Heart left ventricle (tissue), 16 donors: Measurements from ENCODE around the gene LILRA1. TPM values are rescaled to one million over a fixed set of nuclear protein-coding genes. Genes with fewer than 3 reads are reported as not detected.
"Not testable (repeated sequence)": the region's sequence is repeated elsewhere in the genome, so short reads cannot be mapped to it uniquely, and the experiment has no call there.

ENCODE experiments used
- ATAC-seq, 4 donors: fragments of 200-7000 bp; cut with Tn5 transposase; one replicate each; pipeline ENCODE4 v1.9.1; 2020 to 2022; ENCODE audit warnings: moderate library complexity in 4 of 4, mild to moderate bottlenecking in 3 of 4, moderate number of reproducible peaks in 1 of 4
- DNase-seq, 5 donors: peaks; one replicate each; pipeline ENCODE4 v3.0.0-alpha.2; 2020
- H3K27ac ChIP-seq, 12 donors: fragments of 200-600 bp; sonication (generic) in 4 of 12; one replicate each; pipeline versions ENCODE4 v1.5.0 to v1.8.0; 2016 to 2022; ENCODE audit warnings: mild to moderate bottlenecking in 2 of 12
- H3K27me3 ChIP-seq, 9 donors: fragments of 200-600 bp; sonication (generic) in 2 of 9; one replicate each; pipeline versions ENCODE4 v1.5.1 to v1.8.0; 2016 to 2022; ENCODE audit warnings: mild to moderate bottlenecking in 3 of 9
- H3K36me3 ChIP-seq, 9 donors: fragments of 200-600 bp; sonication (generic) in 2 of 9; one replicate each; pipeline versions ENCODE4 v1.5.0 to v1.8.0; 2018 to 2022; ENCODE audit warnings: mild to moderate bottlenecking in 2 of 9
- H3K4me1 ChIP-seq, 12 donors: fragments of 200-600 bp; sonication (generic) in 4 of 12; one replicate each; pipeline versions ENCODE4 v1.5.0 to v1.8.0; 2016 to 2022; ENCODE audit warnings: mild to moderate bottlenecking in 3 of 12
- H3K4me3 ChIP-seq, 12 donors: fragments of 200-600 bp; sonication (generic) in 4 of 12; one replicate each; pipeline versions ENCODE4 v1.5.0 to v1.8.0; 2017 to 2022; ENCODE audit warnings: mild to moderate bottlenecking in 9 of 12, moderate library complexity in 4 of 12
- H3K9me3 ChIP-seq, 12 donors: fragments of 200-600 bp; sonication (generic) in 4 of 12; one replicate each; pipeline versions ENCODE4 v1.5.0 to v1.8.0; 2016 to 2022; ENCODE audit warnings: mild to moderate bottlenecking in 1 of 12
- POLR2A ChIP-seq, 2 donors: fragments of 450-650 bp; IDR thresholded peaks; one replicate each; pipeline ENCODE4 v1.6.1; 2017; ENCODE audit warnings: antibody characterized with exemption in 2 of 2, mild to moderate bottlenecking in 2 of 2, moderate library complexity in 2 of 2
- WGBS, 4 donors: extraction: QIAGEN DNeasy Blood & Tissue Kit in 2 of 4; methylation state at CpG; one replicate each; pipeline versions ENCODE4 v1.1.5 to v1.1.7; 2013 to 2018; 5-methylcytosine and 5-hydroxymethylcytosine counted together
- intact Hi-C, 10 donors: fragments of 100-400 bp; cut with DNase I; formaldehyde crosslinking; loops; one replicate each; pipeline versions ENCODE4 v1.11.1 to v1.14.2; 2022
- polyA plus RNA-seq, 2 donors: library from polyadenylated mRNA; stranded (reverse); fragments of 200-250 nt; gene quantifications; one replicate each; pipeline ENCODE4 v1.2.3, GENCODE V29; 2013
- total RNA-seq, 9 donors: library from RNA; depleted of rRNA in 2 of 9; stranded (reverse); fragments of >200 nt in 2 of 9; fragmentation: NEBNext Ultra II Directional in 3 of 9; extraction: Animal tissue kit (Norgen Biotek cat#: 25700) in 3 of 9; gene quantifications; one replicate each; pipeline versions ENCODE4 v1.1.0 to v1.2.4, GENCODE V29; 2016 to 2023
- TF ChIP-seq, protein P1 (sequence below), 12 donors: fragments of 200-600 bp; sonication (generic) in 4 of 12; IDR thresholded peaks; one replicate each; pipeline versions ENCODE4 v1.5.0 to v1.8.0; 2018 to 2022; ENCODE audit warnings: antibody characterized with exemption in 12 of 12, mild to moderate bottlenecking in 5 of 12
- donor health status: ischemic (EF 13 %, LVEDD 7.1; RV severe dilation, severe dysfunction).
- donor health status: healthy with polysubstance abuse.
- donor health status: DM: no; HTN: yes; CAD: no.
- donor health status: DM: no; HTN: no; CAD: no.
- donor health status: ischemic (EF 25% LVEDD 6.9; RV normal size, moderate dysfunction).
- donor health status: ischemic (EF 25% LVEDD 5.7; RV mildly dilated, moderate dysfunction).
- donor health status: healthy.
- donor health status: DM: yes; HTN: yes; CAD: no.
- donor health status: ischemic (EF 35%, LVEDD 5.7; RV mildly dilated, moderate dysfunction).
- donor health status: nonischemic (EF 11% LVEDD 7.7; RV severe dilation, severe dysfunction).
- donor health status: DM: yes; HTN: yes; CAD: no.
- donor health status: PGD.
- donor health status: ischemic (EF 29% LVEDD 5.4; RV normal size, mild dysfunction).
- donor health status: nonischemic (EF 23%, LVEDD 6.1; RV moderate dilation, normal function).

LILRA1 gene
- total and polyA plus RNA-seq, 11 donors = 0.11 to 7.0 (median 0.44) TPM

DNA sequence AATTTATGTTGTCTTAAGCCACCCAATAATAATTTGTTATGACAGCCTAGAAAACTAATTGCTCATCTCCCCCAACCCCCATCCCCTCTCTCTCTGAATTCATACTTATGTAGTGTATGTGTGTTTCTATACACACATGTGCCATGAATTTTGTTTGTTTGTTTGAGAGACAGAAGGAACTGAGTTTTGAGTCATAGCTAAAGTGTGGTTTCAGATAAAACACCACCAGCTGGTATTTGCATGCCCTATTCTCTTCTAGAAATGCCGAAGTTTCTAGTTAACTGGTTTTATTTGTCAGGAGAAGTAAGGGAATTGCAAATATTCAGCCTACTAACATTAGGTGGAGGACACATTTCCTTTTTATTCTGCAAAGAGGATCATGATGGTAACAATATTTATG is 37.2 kb upstream of the LILRA1 start:
- ATAC-seq (no peak), DNase-seq (no peak)
- intact Hi-C loops = no loop called here
- no peaks in the 10 kb centered on the region for H3K36me3 ChIP-seq
- peaks cover 0 to 23% (median 0%) of the 10 kb centered on the region in 9 donors for H3K27me3 ChIP-seq
- no peak overlapping the region for H3K4me3 ChIP-seq
- WGBS, 4 donors = 67 to 82% (median 72%) methylated on average over 1 of the region's 1 CpG
- TF ChIP-seq POLR2A (IDR thresholded peaks at IDR 0.05) = no peak
- TF ChIP-seq, protein P1, sequence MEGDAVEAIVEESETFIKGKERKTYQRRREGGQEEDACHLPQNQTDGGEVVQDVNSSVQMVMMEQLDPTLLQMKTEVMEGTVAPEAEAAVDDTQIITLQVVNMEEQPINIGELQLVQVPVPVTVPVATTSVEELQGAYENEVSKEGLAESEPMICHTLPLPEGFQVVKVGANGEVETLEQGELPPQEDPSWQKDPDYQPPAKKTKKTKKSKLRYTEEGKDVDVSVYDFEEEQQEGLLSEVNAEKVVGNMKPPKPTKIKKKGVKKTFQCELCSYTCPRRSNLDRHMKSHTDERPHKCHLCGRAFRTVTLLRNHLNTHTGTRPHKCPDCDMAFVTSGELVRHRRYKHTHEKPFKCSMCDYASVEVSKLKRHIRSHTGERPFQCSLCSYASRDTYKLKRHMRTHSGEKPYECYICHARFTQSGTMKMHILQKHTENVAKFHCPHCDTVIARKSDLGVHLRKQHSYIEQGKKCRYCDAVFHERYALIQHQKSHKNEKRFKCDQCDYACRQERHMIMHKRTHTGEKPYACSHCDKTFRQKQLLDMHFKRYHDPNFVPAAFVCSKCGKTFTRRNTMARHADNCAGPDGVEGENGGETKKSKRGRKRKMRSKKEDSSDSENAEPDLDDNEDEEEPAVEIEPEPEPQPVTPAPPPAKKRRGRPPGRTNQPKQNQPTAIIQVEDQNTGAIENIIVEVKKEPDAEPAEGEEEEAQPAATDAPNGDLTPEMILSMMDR (IDR thresholded peaks at IDR 0.05) = no peak
- no peak overlapping the region for H3K27ac ChIP-seq
- H3K9me3 ChIP-seq = no peaks in the 10 kb centered on the region
- peaks cover 0 to 11% (median 0%) of the 10 kb centered on the region in 12 donors for H3K4me1 ChIP-seq

DNA sequence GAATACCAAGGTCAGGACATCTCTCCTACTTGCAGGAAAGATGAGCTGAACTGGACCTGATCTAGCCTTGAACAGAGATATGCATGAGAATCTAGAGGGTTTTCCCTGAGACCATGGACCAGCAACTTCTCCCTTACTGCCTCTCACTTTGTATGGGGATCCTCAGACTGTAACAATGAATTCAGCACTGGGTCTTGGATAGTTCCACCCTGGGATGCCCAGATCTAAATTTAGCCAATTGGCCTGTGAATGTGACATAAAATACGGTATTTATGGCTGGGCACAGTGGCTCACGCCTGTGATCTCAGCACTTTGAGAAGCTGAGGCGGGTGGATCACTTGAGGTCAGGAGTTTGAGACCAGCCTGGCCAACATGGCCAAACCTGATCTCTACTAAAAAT is 35.1 kb upstream of the LILRA1 start:
- Histone ChIP-seq H3K9me3 (no peaks in the 10 kb centered on the region), H3K36me3 (no peaks in the 10 kb centered on the region), H3K4me1 (no peaks in the 10 kb centered on the region), H3K4me3 (no peak overlapping the region), H3K27ac (no peak overlapping the region), H3K27me3 (peaks cover 0 to 16% (median 0%) of the 10 kb centered on the region in 9 donors)
- WGBS, 4 donors = 40 to 63% (median 58%) methylated on average over 3 of the region's 3 CpGs
- ATAC-seq = no peak
- DNase-seq = no peak
- no peak for TF ChIP-seq POLR2A (IDR thresholded peaks at IDR 0.05)
- TF ChIP-seq, protein P1 (IDR thresholded peaks at IDR 0.05) = no peak
- intact Hi-C loops = no loop called here

DNA sequence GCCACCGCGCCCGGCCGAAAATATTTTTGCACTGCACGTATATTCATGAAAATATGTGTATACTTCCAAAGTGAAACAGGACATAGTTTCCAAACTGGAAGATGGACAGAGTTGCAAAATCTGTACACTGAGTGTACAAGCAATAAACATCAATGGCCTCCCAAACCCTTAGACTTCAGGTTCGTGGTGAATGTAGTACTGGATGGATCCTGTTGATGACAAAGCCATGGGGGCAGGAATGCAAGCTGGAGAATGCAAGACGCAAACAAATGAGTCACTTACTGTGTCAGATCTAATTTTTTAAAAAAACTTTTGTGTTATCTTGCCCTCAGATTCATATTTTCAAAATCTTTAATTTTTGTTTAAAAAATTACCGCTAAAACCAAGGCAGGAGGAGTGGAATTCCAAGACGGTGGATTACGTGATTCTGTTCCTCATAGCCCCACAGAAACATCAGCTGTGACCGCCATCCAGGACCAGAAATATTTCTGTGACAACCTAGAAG is 32.5 kb upstream of the LILRA1 start:
- H3K27me3 ChIP-seq = peaks cover 0 to 16% (median 0%) of the 10 kb centered on the region in 9 donors
- H3K27ac ChIP-seq = no peak overlapping the region
- no peak for ATAC-seq
- DNase-seq = no peak
- H3K4me3 ChIP-seq = no peak overlapping the region
- 85 to 91% (median 89%) methylated on average over 11 of the region's 11 CpGs for WGBS, 4 donors
- no peaks in the 10 kb centered on the region for H3K36me3 ChIP-seq
- intact Hi-C loops = no loop called here
- TF ChIP-seq, protein P1 (IDR thresholded peaks at IDR 0.05) = no peak
- no peak for TF ChIP-seq POLR2A (IDR thresholded peaks at IDR 0.05)
- H3K9me3 ChIP-seq = no peaks in the 10 kb centered on the region
- no peaks in the 10 kb centered on the region for H3K4me1 ChIP-seq

DNA sequence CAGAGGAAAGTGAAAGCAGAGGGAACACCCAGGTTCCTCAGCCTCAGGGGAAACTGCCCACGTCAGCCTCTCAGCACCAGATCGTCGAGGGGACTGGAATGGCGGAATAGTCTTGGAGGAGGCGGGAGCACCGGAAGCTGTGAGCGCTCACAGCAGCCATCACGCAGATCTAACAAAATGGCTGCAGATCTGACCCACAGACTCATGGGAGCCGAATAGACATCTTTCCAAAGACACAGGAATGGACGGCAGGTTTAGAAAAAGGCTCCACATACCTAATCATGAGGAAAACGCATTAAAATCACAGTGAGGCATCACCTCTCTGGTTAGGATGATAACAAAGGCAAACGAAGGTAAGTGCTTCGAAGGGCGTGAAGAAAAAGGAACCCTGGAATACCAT is 31.6 kb upstream of the LILRA1 start:
- Histone ChIP-seq H3K4me3 (no peak overlapping the region), H3K36me3 (no peaks in the 10 kb centered on the region), H3K27ac (no peak overlapping the region), H3K9me3 (no peaks in the 10 kb centered on the region), H3K27me3 (peaks cover 0 to 16% (median 0%) of the 10 kb centered on the region in 9 donors), H3K4me1 (no peaks in the 10 kb centered on the region)
- DNase-seq (no peak), ATAC-seq (no peak)
- intact Hi-C loops = no loop called here
- WGBS, 4 donors = 80 to 82% (median 81%) methylated on average over 14 of the region's 14 CpGs
- no peak for TF ChIP-seq POLR2A (IDR thresholded peaks at IDR 0.05)
- TF ChIP-seq, protein P1 (IDR thresholded peaks at IDR 0.05) = no peak

DNA sequence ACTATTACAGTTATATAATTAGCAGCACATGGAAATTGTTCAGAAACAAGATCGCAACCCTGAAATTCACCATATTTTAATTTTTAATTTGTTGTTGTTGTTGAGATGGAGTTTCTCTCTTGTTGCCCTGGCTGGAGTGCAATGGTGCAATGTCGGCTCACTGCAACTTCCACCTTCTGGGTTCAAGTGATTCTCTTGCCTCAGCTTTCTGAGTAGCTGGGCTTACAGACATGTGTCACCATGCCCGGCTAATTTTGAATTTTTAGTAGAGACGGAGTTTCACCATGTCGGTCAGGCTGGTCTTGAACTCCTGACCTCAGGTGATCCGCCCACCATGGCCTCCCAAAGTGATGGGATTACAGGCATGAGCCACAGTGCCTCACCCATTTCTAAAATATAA is 30.2 kb upstream of the LILRA1 start:
- intact Hi-C loops, DNase-seq, H3K36me3 ChIP-seq, H3K27ac ChIP-seq, H3K9me3 ChIP-seq, ATAC-seq, H3K4me1 ChIP-seq, H3K4me3 ChIP-seq: not testable (repeated sequence)
- WGBS, 4 donors = 80 to 87% (median 82%) methylated on average over 6 of the region's 6 CpGs
- H3K27me3 ChIP-seq = peaks cover 0 to 16% (median 0%) of the 10 kb centered on the region in 9 donors
